Activated CD8-positive, alpha-beta T cell treated with anti-CD3 and anti-CD28 coated beads for 36 hours (primary cell): ENCODE data around the gene ZNF841. TPM values are rescaled to one million over a fixed set of nuclear protein-coding genes. Genes with fewer than 3 reads are reported as not detected.

Source experiments
- ATAC-seq: fragments of 200-7000 bp; cut with Tn5 transposase; one replicate; pipeline ENCODE4 v1.10.0; 2021; ENCODE audit warnings: mild to moderate bottlenecking, moderate library complexity
- CTCF ChIA-PET: fragments of 350-600 bp; sonication (Branson Sonifier 250); formaldehyde crosslinking; loops from one replicate; lab custom pipeline; 2021; ENCODE audit warnings: antibody characterized with exemption; lab: Charles Lee
- POLR2A ChIA-PET: fragments of 350-600 bp; sonication (Branson Sonifier 250); formaldehyde crosslinking; loops from one replicate; lab custom pipeline; 2021; ENCODE audit warnings: antibody characterized with exemption; lab: Charles Lee
- DNase-seq: peaks from one replicate; pipeline ENCODE4 v3.0.0-alpha.2; 2020
- H3K27ac Mint-ChIP-seq: one replicate; pipeline ENCODE4 v1.8.0; 2021; ENCODE audit warnings: mild to moderate bottlenecking, mixed read lengths
- H3K27me3 Mint-ChIP-seq: one replicate; pipeline ENCODE4 v1.8.0; 2021; ENCODE audit warnings: mixed read lengths
- H3K36me3 Mint-ChIP-seq: one replicate; pipeline ENCODE4 v1.8.0; 2021; ENCODE audit warnings: low read depth, mixed read lengths
- H3K4me1 Mint-ChIP-seq: one replicate; pipeline ENCODE4 v1.8.0; 2021; ENCODE audit warnings: low read depth, mixed read lengths
- H3K4me3 Mint-ChIP-seq: one replicate; pipeline ENCODE4 v1.8.0; 2021; ENCODE audit warnings: mild to moderate bottlenecking, moderate library complexity, mixed read lengths
- H3K9me3 Mint-ChIP-seq: one replicate; pipeline ENCODE4 v1.8.0; 2021; ENCODE audit warnings: mixed read lengths
- intact Hi-C: fragments of 100-400 bp; cut with micrococcal nuclease; formaldehyde crosslinking; loops from one replicate; pipeline ENCODE4 v1.10.0; 2022
- total RNA-seq, 2 experiments: library from RNA; stranded (reverse); gene quantifications; one replicate each; pipeline ENCODE4 v1.2.3, GENCODE V29; 2021
- TF ChIP-seq, protein P1 (sequence below): fragments of 200-600 bp; IDR thresholded peaks from one replicate; pipeline ENCODE4 v1.8.0; 2022; ENCODE audit warnings: antibody characterized with exemption, mild to moderate bottlenecking

ZNF841 gene
- total RNA-seq, 2 experiments from 2014 or later: 19.2 to 22.7 TPM

- Mint-ChIP-seq H3K36me3 (peaks cover 78% of the 10 kb centered on the region), H3K27me3 (no peaks in the 10 kb centered on the region), H3K27ac (no peak overlapping the region), H3K9me3 (peaks cover 85% of the 10 kb centered on the region), H3K4me1 (no peaks in the 10 kb centered on the region), H3K4me3 (no peak overlapping the region)
- TF ChIP-seq, protein P1, sequence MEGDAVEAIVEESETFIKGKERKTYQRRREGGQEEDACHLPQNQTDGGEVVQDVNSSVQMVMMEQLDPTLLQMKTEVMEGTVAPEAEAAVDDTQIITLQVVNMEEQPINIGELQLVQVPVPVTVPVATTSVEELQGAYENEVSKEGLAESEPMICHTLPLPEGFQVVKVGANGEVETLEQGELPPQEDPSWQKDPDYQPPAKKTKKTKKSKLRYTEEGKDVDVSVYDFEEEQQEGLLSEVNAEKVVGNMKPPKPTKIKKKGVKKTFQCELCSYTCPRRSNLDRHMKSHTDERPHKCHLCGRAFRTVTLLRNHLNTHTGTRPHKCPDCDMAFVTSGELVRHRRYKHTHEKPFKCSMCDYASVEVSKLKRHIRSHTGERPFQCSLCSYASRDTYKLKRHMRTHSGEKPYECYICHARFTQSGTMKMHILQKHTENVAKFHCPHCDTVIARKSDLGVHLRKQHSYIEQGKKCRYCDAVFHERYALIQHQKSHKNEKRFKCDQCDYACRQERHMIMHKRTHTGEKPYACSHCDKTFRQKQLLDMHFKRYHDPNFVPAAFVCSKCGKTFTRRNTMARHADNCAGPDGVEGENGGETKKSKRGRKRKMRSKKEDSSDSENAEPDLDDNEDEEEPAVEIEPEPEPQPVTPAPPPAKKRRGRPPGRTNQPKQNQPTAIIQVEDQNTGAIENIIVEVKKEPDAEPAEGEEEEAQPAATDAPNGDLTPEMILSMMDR: no peak
- POLR2A ChIA-PET: no interaction called here
- CTCF ChIA-PET: no interaction called here
- DNase-seq: no peak
- ATAC-seq: no peak
- intact Hi-C loops: no loop called here
These were observed 20.0 kb upstream of the ZNF841 start for GRCh38 chr19:52115526-52116053.

GRCh38 chr19:52114691-52115090 lies 19.1 kb upstream of the ZNF841 start:
- Mint-ChIP-seq H3K4me1 (no peaks in the 10 kb centered on the region), H3K27ac (no peak overlapping the region), H3K4me3 (no peak overlapping the region), H3K9me3 (peaks cover 83% of the 10 kb centered on the region), H3K36me3 (peaks cover 75% of the 10 kb centered on the region), H3K27me3 (no peaks in the 10 kb centered on the region)
- TF ChIP-seq, protein P1: no peak
- ChIA-PET CTCF (no interaction called here), POLR2A (no interaction called here)
- intact Hi-C loops: no loop called here
- ATAC-seq: no peak
- no peak for DNase-seq

DNA sequence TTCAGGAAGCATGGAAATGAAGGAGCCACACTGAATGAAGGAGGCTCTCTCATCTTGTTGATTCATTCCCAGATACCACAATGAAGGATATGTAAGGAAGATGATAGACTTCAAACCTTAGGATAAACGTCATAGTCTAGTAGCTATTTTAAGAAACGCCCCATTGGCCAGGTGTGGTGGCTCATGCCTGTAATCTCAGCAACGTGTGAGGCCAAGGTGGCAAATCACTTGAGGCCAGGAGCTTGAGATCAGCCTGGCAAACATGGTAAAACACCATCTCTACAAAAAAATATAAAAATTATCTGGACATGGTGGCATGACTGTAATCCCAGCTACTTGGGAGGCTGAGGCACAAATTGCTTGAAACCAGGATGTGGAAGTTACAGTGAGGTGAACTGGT lies 17.1 kb upstream of the ZNF841 start:
- H3K27me3 Mint-ChIP-seq: no peaks in the 10 kb centered on the region
- no peaks in the 10 kb centered on the region for H3K4me1 Mint-ChIP-seq
- no peak overlapping the region for H3K27ac Mint-ChIP-seq
- H3K9me3 Mint-ChIP-seq: peaks cover 74% of the 10 kb centered on the region
- TF ChIP-seq, protein P1: no peak
- peaks cover 56% of the 10 kb centered on the region for H3K36me3 Mint-ChIP-seq
- intact Hi-C loops: no loop called here
- DNase-seq (no peak), ATAC-seq (no peak)
- ChIA-PET POLR2A (no interaction called here), CTCF (no interaction called here)
- no peak overlapping the region for H3K4me3 Mint-ChIP-seq

GRCh38 chr19:52110780-52111179 lies 15.2 kb upstream of the ZNF841 start:
- Mint-ChIP-seq H3K36me3 (peaks cover 51% of the 10 kb centered on the region), H3K27ac (no peak overlapping the region), H3K9me3 (peaks cover 70% of the 10 kb centered on the region), H3K4me3 (no peak overlapping the region), H3K27me3 (no peaks in the 10 kb centered on the region), H3K4me1 (no peaks in the 10 kb centered on the region)
- ChIA-PET POLR2A (interaction anchor here (0.8 kb wide), 1 partner anchor 27 kb away, joined by 3 read pairs; no protein-coding TSS in a partner anchor), CTCF (no interaction called here)
- ATAC-seq (no peak), DNase-seq (no peak)
- TF ChIP-seq, protein P1: no peak
- intact Hi-C loops: no loop called here

DNA sequence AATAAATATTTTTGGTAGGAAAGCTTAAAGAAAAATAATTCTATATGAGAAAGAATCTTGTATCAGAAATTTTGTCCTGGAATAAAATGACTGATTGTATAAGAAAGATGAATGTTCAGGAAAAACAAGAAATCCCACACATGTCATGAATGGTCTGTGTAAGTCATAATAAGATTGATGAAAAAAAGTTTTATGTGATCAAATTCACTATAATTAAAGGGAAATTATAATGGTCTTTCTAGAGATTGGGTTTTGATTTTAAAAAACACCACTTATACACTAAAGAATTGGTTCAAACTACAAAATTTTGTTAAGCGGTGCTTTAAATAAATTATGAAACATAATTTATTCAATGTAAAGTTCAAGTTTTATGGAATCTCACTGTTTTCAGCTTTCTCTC lies 7.2 kb upstream of the ZNF841 start:
- intact Hi-C loops: no loop called here

More for the DNA sequence above, 7.2 kb upstream of the ZNF841 start:
- POLR2A ChIA-PET: no interaction called here
- no peak overlapping the region for H3K4me3 Mint-ChIP-seq
- H3K36me3 Mint-ChIP-seq: peaks cover 21% of the 10 kb centered on the region
- H3K27ac Mint-ChIP-seq: no peak overlapping the region
- CTCF ChIA-PET: interaction anchor here (0.7 to 0.9 kb wide), 2 partner anchors 43 to 134 kb away, joined by 3 read pairs; no protein-coding TSS in a partner anchor
- H3K4me1 Mint-ChIP-seq: no peaks in the 10 kb centered on the region
- ATAC-seq: no peak
- H3K27me3 Mint-ChIP-seq: no peaks in the 10 kb centered on the region
- no peak for DNase-seq
- H3K9me3 Mint-ChIP-seq: peaks cover 34% of the 10 kb centered on the region
- TF ChIP-seq, protein P1: no peak
